CD4-positive, alpha-beta T cell treated with Interleukin-2 at 100 ng/mL for 4 hours (primary cell): Measurements from ENCODE around the gene MAST4.
"Not testable (repeated sequence)": the region's sequence is repeated elsewhere in the genome, so short reads cannot be mapped to it uniquely, and the experiment has no call there.

Experiments
- DNase-seq: peaks from one replicate; pipeline ENCODE4 v3.0.0-alpha.2; 2020; ENCODE audit warnings: low spot score

MAST4 gene

DNA sequence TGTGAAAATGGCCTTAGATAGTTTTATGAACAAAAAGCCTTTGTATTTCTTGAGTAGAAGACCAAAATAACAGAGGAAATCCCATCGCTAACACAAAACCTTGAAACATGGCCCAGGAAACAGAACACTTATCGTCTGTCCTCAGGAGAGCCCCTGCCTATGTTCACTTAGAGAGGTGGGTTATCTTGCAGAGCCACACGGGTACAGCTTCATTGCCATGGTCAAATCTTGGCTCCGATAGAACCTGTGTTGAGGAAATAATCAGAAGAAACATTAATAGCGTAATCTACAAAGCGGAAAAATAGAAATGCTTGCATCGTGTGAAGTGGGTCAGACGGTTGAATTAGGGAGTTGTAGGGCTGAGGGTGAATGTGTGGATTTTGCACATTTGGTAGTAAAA is 216.1 kb downstream of the MAST4 start:
- no peak for DNase-seq

DNA sequence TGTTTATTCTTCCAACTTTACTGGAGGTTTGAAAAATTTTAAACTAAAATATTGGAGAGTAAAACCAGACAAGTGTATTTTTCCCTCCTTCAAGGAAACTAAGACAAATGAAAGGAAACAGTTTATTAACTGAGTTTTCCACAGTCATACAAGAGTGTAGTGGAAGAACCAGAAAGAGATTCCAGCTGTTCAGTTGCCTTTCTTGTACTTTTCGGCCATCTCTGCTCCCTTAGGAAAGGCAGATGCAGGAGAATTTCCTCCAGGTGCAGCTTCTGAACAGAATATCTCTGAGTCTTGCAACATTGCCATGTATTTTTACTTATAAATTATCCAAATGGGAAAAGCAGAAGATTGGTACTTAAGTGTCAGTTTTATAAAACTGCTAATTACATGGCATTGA is 217.1 kb downstream of the MAST4 start:
- DNase-seq: no peak

DNA sequence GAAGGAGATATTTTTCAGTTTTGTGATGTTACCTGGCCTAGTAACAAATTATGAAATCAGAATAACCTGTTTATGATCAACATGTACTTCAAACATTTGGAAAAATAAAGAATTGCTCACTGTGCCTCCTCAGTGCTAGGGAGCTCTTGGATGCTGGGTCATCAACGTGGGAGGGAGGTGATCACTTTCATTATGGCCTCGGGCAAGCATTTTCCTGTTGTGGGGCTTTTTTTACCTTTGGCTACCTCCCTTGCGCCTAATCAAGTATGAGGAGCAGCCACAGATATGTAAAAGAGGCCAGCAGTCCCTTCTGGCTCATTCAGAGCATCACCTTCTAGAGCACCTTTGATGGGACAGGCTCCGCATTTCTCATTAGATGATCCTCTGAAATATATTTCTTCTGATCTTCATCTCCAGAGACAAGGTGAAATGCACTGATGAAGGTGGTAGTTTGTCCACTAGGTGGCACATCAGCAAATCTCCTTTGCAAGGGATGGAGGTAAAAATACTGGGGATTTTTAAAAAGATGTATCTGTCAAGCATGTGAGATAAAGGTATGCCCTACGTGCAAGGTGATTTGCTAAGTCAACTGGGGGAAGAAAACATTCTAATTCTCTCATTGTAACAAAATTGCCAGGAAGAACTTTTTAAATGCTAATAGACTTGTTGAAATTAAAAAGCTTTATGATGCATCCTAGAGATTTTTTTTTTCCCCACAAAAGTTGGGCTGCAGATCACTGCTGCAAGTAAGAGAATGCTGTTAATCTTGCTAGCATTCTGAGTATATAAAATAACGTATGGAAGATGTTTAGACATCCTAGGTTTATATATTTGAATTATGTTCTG is 218.2 kb downstream of the MAST4 start:
- peak; percentile 66 for DNase-seq

DNA sequence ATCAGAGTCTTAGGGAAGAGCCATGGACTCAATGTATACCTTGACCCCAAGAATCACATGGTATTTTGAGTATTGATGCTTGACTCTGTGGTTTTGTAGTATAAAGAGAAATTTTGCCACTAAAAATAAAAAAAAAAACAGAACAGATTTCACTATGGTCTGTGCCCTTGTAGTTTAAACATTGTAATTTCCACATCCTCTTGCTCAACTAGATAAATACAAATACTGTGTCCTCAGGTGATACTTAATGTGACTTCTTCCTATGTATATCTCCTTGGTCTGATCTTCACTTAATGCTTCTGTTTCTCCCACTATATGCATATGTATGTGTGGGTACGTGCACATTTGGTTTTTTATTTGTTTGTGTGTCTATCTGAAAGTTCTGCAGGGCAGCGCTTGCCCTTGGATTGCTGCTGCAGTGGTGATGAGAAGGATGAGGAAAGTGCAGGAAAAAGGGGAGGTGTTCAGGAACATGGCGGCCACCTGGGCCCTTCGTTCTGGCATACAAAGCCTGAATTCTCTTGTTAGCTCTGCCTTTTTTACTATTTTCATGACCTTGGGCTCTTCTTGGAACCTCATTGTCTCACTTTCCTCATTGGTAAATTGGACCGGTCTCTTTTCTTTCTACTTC is 222.2 kb downstream of the MAST4 start:
- DNase-seq: no peak

GRCh38 chr5:66818935-66819328 is 222.7 kb downstream of the MAST4 start:
- no peak for DNase-seq

GRCh38 chr5:66820630-66821207 is 224.5 kb downstream of the MAST4 start:
- DNase-seq: no peak

DNA sequence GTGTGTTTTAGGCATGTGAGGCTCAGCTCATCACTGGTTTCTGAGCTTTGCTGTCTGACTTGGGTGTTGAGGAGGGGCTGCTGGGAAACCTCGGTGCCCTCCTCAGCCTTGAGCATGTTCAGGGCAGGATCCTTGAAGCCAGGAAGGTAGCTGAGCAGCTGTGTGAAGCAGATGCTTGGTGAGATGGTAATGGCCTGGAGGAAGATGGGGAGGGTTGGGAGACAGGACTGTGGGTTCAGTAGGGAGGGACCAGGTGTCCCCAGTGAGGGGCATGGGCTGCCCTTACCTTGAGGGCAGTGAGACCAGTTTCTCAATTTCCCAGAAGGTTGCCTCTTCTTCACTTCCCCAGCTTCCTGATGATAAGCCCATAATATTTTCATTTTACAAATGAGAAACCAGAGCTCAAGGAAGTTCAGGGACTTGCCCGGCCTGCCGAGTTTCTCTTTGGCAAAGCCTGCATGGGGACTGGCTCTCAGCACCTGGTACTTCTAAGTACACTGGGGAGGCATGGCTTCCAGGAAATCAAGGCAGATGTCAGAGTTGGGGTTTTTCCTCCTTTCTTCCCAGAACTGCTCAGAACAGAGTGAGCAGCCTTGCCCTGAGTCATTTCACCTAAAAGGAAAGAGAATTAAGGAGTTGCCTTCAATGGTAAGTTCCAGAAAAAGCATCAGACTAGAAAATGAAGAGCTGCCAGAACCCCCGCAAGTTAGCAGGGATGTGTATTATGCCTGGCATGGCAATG is 225.7 kb downstream of the MAST4 start:
- peak; percentile 74 for DNase-seq

- DNase-seq: not testable (repeated sequence)
Observed at GRCh38 chr5:66822906-66823305, 226.7 kb downstream of the MAST4 start.

- DNase-seq: peak; percentile 36
Observed at GRCh38 chr5:66824476-66824875, 228.3 kb downstream of the MAST4 start.

GRCh38 chr5:66826263-66826662 is 230.1 kb downstream of the MAST4 start:
- DNase-seq: no peak

- no peak for DNase-seq
Observed at GRCh38 chr5:66826696-66827095, 230.5 kb downstream of the MAST4 start.

DNA sequence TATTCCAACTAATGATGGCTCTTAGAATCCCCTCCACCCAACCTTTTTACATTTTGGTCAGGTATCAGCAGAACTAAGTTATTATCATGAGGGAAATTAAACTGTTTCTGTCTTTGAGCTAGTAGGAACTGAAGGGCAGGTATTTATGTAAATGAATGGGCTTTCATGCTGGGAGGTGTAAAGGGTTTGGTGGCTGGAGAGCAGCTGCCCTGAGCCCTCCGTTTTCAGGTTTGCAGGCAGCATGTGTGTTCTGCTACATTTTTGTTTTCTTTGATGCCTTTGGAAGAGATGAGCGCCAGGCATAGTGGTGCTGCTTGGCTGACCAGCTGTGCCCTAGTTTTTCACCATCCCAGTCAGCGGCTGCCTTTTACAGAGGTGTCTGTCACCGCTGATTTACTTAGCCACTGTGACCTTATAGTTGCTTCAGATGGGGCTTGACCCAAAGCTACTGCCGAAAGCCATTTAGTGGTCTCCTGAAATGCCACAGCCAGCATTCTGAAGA is 231.9 kb downstream of the MAST4 start:
- no peak for DNase-seq

- peak; percentile 66 for DNase-seq
Observed at GRCh38 chr5:66828548-66829357, 232.6 kb downstream of the MAST4 start.

- no peak for DNase-seq
Observed at GRCh38 chr5:66829358-66829674, 233.1 kb downstream of the MAST4 start.

GRCh38 chr5:66829826-66830225 is 233.6 kb downstream of the MAST4 start:
- no peak for DNase-seq

DNA sequence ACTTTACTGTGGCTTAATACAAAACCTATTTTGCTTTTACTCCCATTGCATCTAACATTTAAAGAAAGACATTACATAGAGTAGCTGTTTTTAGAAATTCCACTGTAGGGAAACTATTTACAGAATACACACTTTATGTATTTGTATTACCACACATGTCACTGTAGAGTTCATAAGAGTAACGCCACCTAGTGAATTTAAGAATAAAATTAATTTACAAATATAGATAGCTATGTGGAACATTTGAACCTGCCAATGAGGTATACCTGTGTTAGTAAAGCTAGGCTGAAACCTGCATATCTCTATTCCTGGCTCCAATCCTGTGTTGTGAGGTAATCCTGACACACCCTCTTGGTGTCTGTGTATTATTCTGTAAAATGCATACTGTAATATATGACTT is 234.4 kb downstream of the MAST4 start:
- no peak for DNase-seq

DNA sequence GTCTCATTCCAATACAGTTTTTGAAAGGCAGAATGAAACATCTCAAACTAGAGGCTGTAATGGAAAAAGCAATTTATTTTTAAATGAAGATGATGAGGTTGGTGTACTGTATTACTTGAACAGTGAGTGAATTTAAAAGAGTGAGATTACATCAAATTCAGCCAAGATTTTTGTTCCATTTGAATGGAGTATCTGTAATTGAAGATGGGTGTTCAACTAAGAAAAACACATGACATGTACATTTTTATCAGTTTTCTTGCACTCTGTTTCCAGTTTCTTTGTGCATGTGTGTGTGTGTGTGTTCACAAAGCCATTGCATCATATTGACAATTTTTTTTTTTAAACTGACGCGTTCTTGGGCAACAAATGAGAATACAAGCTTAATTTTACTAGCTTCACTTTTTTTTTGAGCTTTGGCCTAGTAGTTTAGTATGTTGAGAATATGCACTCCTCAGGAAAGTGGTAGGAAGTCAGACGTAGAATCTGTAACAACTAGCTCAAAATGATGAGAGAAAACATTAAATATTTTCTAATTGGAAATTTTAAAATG is 243.5 kb downstream of the MAST4 start:
- DNase-seq: no peak

GRCh38 chr5:66840511-66841013 is 244.4 kb downstream of the MAST4 start:
- peak; percentile 16 for DNase-seq

DNA sequence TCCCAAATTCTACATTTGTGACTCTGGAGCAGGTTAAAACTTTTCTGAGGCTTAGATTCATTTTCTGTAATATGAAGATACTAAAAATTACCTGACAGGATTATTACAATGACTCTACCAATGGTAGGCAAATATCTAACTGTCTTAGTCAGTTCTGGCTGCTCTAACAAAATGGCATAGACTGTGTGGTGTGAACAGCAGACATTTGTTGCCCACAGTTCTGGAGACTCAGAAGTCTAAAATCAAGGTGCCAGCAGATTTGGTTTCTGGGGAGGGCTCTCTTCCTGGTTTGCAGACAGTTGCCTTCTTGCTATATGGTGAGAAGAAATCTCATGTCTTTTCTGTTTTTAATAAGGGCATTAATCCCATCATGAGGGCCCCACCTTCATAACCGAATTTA is 245.1 kb downstream of the MAST4 start:
- DNase-seq: no peak

DNA sequence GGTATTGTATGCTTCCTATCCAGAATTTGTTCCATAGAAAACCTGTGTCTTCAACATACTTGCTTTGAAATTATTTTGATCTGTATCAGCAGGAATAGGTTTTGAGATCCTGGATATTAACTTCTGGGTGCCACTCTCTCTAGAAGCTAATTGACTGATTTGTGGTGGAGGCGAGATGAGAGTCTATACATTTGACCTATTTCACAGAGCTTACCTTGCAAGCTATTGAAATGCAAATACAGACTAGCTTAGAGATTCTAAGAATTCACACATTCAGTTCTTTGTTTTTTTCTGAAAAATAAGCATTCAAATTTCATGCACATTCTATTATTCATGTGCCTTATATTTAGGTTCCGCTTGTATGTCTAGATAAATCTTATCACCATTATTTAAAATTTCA is 246.3 kb downstream of the MAST4 start:
- no peak for DNase-seq

GRCh38 chr5:66843065-66843464 is 246.9 kb downstream of the MAST4 start:
- no peak for DNase-seq
